Trophoblast cell (in vitro differentiated cells and primary cell): ENCODE data around the gene NOP9.
A peak's percentile ranks its signal among the peaks of the same experiment; 100 is the strongest.
"Not testable (repeated sequence)": the region's sequence is repeated elsewhere in the genome, so short reads cannot be mapped to it uniquely, and the experiment has no call there.

ENCODE experiments used
- DNase-seq, 2 donors: peaks; one replicate each; pipeline ENCODE4 v3.0.0-alpha.2; 2016
- H2AFZ ChIP-seq: 2 replicates; pipeline ENCODE4 v1.6.1; 2013; ENCODE audit warnings: low read length, moderate library complexity, mild to moderate bottlenecking; ENCODE audit not compliant: insufficient read depth, poor library complexity
- H2AK5ac ChIP-seq: 2 replicates; pipeline ENCODE4 v1.6.1; 2013; ENCODE audit warnings: mild to moderate bottlenecking, low read length
- H2BK120ac ChIP-seq: 2 replicates; pipeline ENCODE4 v1.6.1; 2013; ENCODE audit warnings: low read length, mild to moderate bottlenecking, moderate library complexity; ENCODE audit not compliant: insufficient read depth, poor library complexity
- H2BK12ac ChIP-seq: 2 replicates; pipeline ENCODE4 v1.6.1; 2013; ENCODE audit warnings: mild to moderate bottlenecking, low read length, moderate library complexity
- H2BK5ac ChIP-seq: 2 replicates; pipeline ENCODE4 v1.6.1; 2013; ENCODE audit warnings: low read length, low read depth, moderate library complexity, mild to moderate bottlenecking; ENCODE audit not compliant: poor library complexity
- H3K14ac ChIP-seq: 2 replicates; pipeline ENCODE4 v1.6.1; 2013; ENCODE audit warnings: mild to moderate bottlenecking, low read length
- H3K18ac ChIP-seq: 2 replicates; pipeline ENCODE4 v1.6.1; 2013; ENCODE audit warnings: mild to moderate bottlenecking, low read length
- H3K23ac ChIP-seq: 2 replicates; pipeline ENCODE4 v1.6.1; 2013; ENCODE audit warnings: low read length
- H3K27ac ChIP-seq: 2 replicates; pipeline ENCODE4 v1.5.1; 2013; ENCODE audit warnings: low read depth, mild to moderate bottlenecking, inconsistent platforms, low read length, moderate library complexity
- H3K27me3 ChIP-seq: 2 replicates; pipeline ENCODE4 v1.6.1; 2013; ENCODE audit warnings: inconsistent platforms, mild to moderate bottlenecking, low read length, moderate library complexity; ENCODE audit not compliant: insufficient read depth
- H3K36me3 ChIP-seq, 2 experiments: 1 replicate in 1 of 2; 2 replicates in 1 of 2; pipeline ENCODE4 v1.6.1; 2013; ENCODE audit warnings: low read length in 2 of 2, mild to moderate bottlenecking in 2 of 2, moderate library complexity in 1 of 2; ENCODE audit not compliant: insufficient read depth in 2 of 2, control insufficient read depth in 1 of 2
- H3K4ac ChIP-seq: 2 replicates; pipeline ENCODE4 v1.6.1; 2013; ENCODE audit warnings: low read depth, mild to moderate bottlenecking, low read length, moderate library complexity
- H3K4me1 ChIP-seq, 2 experiments: 1 replicate in 1 of 2; 2 replicates in 1 of 2; pipeline ENCODE4 v1.6.1; 2013; ENCODE audit warnings: low read length in 2 of 2, mild to moderate bottlenecking in 2 of 2, moderate library complexity in 1 of 2; ENCODE audit not compliant: insufficient read depth in 2 of 2, control insufficient read depth in 1 of 2
- H3K4me2 ChIP-seq: 2 replicates; pipeline ENCODE4 v1.6.1; 2013; ENCODE audit warnings: inconsistent platforms, mild to moderate bottlenecking, low read length, moderate library complexity
- H3K4me3 ChIP-seq: 2 replicates; pipeline ENCODE4 v1.5.1; 2013; ENCODE audit warnings: mild to moderate bottlenecking, low read depth, low read length, inconsistent platforms
- H3K79me1 ChIP-seq: one replicate; pipeline ENCODE4 v1.6.1; 2013; ENCODE audit warnings: low read length
- H3K79me2 ChIP-seq: 2 replicates; pipeline ENCODE4 v1.6.1; 2013; ENCODE audit warnings: low read length, mild to moderate bottlenecking; ENCODE audit not compliant: control insufficient read depth, insufficient read depth, poor library complexity
- H3K9ac ChIP-seq: 2 replicates; pipeline ENCODE4 v1.6.1; 2013; ENCODE audit warnings: mild to moderate bottlenecking, low read length
- H3K9me3 ChIP-seq: 2 replicates; pipeline ENCODE4 v1.6.1; 2013; ENCODE audit warnings: low read depth, mild to moderate bottlenecking, control low read depth, inconsistent platforms, low read length; ENCODE audit not compliant: insufficient read depth
- H4K12ac ChIP-seq: 2 replicates; pipeline ENCODE4 v1.6.1; 2013; ENCODE audit warnings: low read depth, mild to moderate bottlenecking, low read length, moderate library complexity
- H4K8ac ChIP-seq: 2 replicates; pipeline ENCODE4 v1.6.1; 2013; ENCODE audit warnings: low read depth, mild to moderate bottlenecking, low read length, moderate library complexity
- H4K91ac ChIP-seq: one replicate; pipeline ENCODE4 v1.6.1; 2013; ENCODE audit warnings: low read depth, mild to moderate bottlenecking, low read length, moderate library complexity
- WGBS: extraction: QIAGEN DNeasy Blood & Tissue Kit; methylation state at CpG from one replicate; pipeline ENCODE4 v1.1.7; 2013; ENCODE audit warnings: missing lambda C conversion rate; ENCODE audit not compliant: insufficient read length, insufficient coverage; ENCODE audit errors: extremely low coverage; 5-methylcytosine and 5-hydroxymethylcytosine counted together

NOP9 gene

GRCh38 chr14:24353559-24354481 is 54.2 kb downstream of the NOP9 start:
- no peak overlapping the region for H4K12ac ChIP-seq
- no peaks in the 10 kb centered on the region for H3K36me3 ChIP-seq
- no peaks in the 10 kb centered on the region for H3K79me1 ChIP-seq
- no peak overlapping the region for H3K4me3 ChIP-seq
- H3K4ac ChIP-seq, result no peak overlapping the region
- no peak overlapping the region for H3K14ac ChIP-seq
- peak in 1 of 2 donors; percentile 46 for DNase-seq
- H3K79me2 ChIP-seq, result no peaks in the 10 kb centered on the region
- H3K18ac ChIP-seq, result no peak overlapping the region
- H2AFZ ChIP-seq, result no peak overlapping the region
- no peak overlapping the region for H2AK5ac ChIP-seq
- no peaks in the 10 kb centered on the region for H3K9me3 ChIP-seq
- H3K9ac ChIP-seq, result no peak overlapping the region
- no peak overlapping the region for H4K8ac ChIP-seq
- H4K91ac ChIP-seq, result no peak overlapping the region
- H3K23ac ChIP-seq, result no peak overlapping the region
- H2BK120ac ChIP-seq, result no peak overlapping the region
- no peak overlapping the region for H3K4me2 ChIP-seq
- no CpG with 5 or more reads among the region's 5 CpGs for WGBS
- no peak overlapping the region for H2BK12ac ChIP-seq
- H3K27ac ChIP-seq, result no peak overlapping the region
- H3K4me1 ChIP-seq, result no peaks in the 10 kb centered on the region
- H3K27me3 ChIP-seq, result peaks cover 5% of the 10 kb centered on the region
- no peak overlapping the region for H2BK5ac ChIP-seq

- H3K79me2 ChIP-seq, H3K27ac ChIP-seq, H3K23ac ChIP-seq, H2BK5ac ChIP-seq, H2AK5ac ChIP-seq, H2BK12ac ChIP-seq, H3K9me3 ChIP-seq, H3K9ac ChIP-seq, H4K12ac ChIP-seq, H3K18ac ChIP-seq, H3K36me3 ChIP-seq, H3K4ac ChIP-seq, H2AFZ ChIP-seq, DNase-seq, H4K91ac ChIP-seq, H2BK120ac ChIP-seq, H3K27me3 ChIP-seq, H3K4me1 ChIP-seq, H3K4me2 ChIP-seq, H3K4me3 ChIP-seq, H3K79me1 ChIP-seq, H3K14ac ChIP-seq, H4K8ac ChIP-seq: not testable (repeated sequence)
- WGBS, result no CpG with 5 or more reads among the region's 3 CpGs
These were observed 54.8 kb downstream of the NOP9 start for GRCh38 chr14:24354482-24354825.

GRCh38 chr14:24355009-24355408 is 55.4 kb downstream of the NOP9 start:
- Histone ChIP-seq H3K27me3 (peaks cover 5% of the 10 kb centered on the region), H4K12ac (no peak overlapping the region), H3K79me2 (no peaks in the 10 kb centered on the region), H4K8ac (no peak overlapping the region), H3K27ac (no peak overlapping the region), H2AK5ac (no peak overlapping the region), H3K9me3 (no peaks in the 10 kb centered on the region), H3K4ac (no peak overlapping the region), H2AFZ (no peak overlapping the region), H3K14ac (no peak overlapping the region), H3K4me3 (no peak overlapping the region), H3K23ac (no peak overlapping the region), H2BK12ac (no peak overlapping the region), H3K4me1 (no peaks in the 10 kb centered on the region), H3K79me1 (no peaks in the 10 kb centered on the region), H2BK5ac (no peak overlapping the region), H3K9ac (no peak overlapping the region), H3K4me2 (no peak overlapping the region), H3K18ac (no peak overlapping the region), H4K91ac (no peak overlapping the region), H3K36me3 (no peaks in the 10 kb centered on the region), H2BK120ac (no peak overlapping the region)
- no CpG with 5 or more reads among the region's 7 CpGs for WGBS
- no peak for DNase-seq

- no peak overlapping the region for H2BK120ac ChIP-seq
- H3K14ac ChIP-seq, result no peak overlapping the region
- no peaks in the 10 kb centered on the region for H3K9me3 ChIP-seq
- H2AFZ ChIP-seq, result no peak overlapping the region
- H3K4me2 ChIP-seq, result no peak overlapping the region
- H3K18ac ChIP-seq, result no peak overlapping the region
- H3K79me2 ChIP-seq, result no peaks in the 10 kb centered on the region
- no peak overlapping the region for H3K9ac ChIP-seq
- H3K4ac ChIP-seq, result no peak overlapping the region
- no peak overlapping the region for H3K23ac ChIP-seq
- WGBS, result no CpG with 5 or more reads among the region's 4 CpGs
- H4K12ac ChIP-seq, result no peak overlapping the region
- no peaks in the 10 kb centered on the region for H3K36me3 ChIP-seq
- no peak overlapping the region for H2BK5ac ChIP-seq
- H4K91ac ChIP-seq, result no peak overlapping the region
- peaks cover 5% of the 10 kb centered on the region for H3K27me3 ChIP-seq
- no peak for DNase-seq
- no peaks in the 10 kb centered on the region for H3K4me1 ChIP-seq
- H3K79me1 ChIP-seq, result no peaks in the 10 kb centered on the region
- H2AK5ac ChIP-seq, result no peak overlapping the region
- no peak overlapping the region for H3K27ac ChIP-seq
- no peak overlapping the region for H3K4me3 ChIP-seq
- no peak overlapping the region for H4K8ac ChIP-seq
- H2BK12ac ChIP-seq, result no peak overlapping the region
These were observed 56.6 kb downstream of the NOP9 start for GRCh38 chr14:24356208-24356607.
